HG02571 (cell line): ENCODE measurements around the gene GLCCI1.
A peak's percentile ranks its signal among the peaks of the same experiment; 100 is the strongest.

ENCODE experiments used
- ATAC-seq: cut with Tn5 transposase; IDR thresholded peaks from one replicate; pipeline ENCODE4 v1.9.1; 2021; ENCODE audit warnings: mild to moderate bottlenecking, moderate library complexity; ENCODE audit not compliant: unreplicated experiment

Gene GLCCI1

DNA sequence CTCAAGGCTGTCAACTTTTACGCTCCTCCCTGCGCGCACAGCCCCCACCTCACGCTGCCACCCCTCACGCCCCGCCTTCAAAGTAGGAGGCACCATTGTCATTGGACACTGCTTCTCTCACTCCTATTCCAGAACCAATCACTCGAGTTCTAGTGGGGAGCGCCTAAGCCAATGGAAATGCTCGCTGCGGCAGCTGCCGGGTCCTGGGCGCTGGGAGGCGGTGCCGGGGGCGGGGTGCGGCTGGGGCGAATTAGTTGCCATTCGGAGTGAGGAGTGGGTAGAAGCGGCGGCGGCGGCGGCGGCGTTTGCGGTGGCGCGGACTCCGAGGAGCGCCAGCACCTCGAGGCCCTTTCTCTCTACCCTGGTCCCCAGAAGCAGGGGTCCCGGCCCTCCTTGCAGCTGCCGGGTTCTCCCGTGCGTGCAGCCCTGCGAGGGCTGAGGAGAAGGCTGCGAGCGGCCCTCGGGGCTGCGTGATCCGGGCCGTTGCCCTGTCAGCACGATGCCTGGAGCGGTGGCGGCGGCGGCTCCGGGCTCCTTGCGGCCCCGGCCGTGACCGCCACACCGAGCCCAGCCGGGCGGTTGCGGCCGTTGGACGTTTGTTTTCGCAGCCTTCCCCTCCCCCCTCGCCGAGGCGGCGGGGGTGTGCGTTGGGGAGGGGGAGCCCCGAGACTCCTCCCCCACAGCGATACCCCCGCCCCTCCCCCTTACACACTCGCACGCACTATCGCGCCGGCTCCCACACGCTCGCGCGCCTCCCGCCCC is at the start of gene GLCCI1:
GLCCI1 (plus strand) TSS at position 253 of the 762 bp plus-strand sequence. CDS start 555 bp downstream, outside the sequence.
- ATAC-seq: peak; percentile 78

GRCh38 chr7:7919449-7919945 is 49.1 kb upstream of the GLCCI1 start:
- peak; percentile 26 for ATAC-seq

GRCh38 chr7:7920056-7920455 is 48.5 kb upstream of the GLCCI1 start:
- ATAC-seq: no peak

DNA sequence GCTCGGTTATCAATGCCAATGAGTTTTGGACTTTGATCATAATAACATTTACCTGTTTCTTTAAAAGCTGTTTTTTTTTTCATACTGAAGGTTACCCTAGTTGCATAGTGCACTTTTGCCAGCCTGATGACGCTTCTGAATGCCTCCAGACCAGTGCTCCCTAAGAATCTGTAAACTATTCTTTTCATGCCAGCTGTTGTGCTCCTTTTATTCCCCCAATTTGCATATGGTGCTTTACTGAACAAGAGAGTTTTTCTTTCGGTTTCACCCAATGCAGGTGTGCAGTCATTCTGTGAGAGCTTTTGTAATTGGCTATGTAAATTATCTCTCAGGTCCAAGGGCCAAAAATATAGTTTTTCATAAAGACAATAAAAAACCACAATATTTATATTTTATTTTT is 48.1 kb upstream of the GLCCI1 start:
- ATAC-seq: peak; percentile 94

DNA sequence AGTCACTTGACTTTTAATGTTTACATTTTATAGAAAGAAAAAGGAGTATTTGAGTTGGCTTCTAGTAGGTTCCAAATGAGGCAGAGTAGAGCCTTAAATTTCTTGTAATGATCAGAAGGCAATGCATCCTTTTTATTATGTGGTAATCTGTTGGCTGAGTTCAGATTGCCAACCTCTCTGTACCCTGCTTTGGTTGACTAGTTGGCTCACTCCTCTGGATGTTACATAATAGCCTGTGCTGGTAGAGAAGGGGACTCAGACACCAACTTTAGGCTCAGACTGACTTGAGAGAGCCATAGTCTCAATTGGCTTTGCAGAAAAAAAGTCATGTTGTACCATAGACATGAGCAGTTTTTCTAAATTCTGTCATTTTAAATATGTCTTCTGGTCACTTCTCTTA is 46.8 kb upstream of the GLCCI1 start:
- no peak for ATAC-seq

DNA sequence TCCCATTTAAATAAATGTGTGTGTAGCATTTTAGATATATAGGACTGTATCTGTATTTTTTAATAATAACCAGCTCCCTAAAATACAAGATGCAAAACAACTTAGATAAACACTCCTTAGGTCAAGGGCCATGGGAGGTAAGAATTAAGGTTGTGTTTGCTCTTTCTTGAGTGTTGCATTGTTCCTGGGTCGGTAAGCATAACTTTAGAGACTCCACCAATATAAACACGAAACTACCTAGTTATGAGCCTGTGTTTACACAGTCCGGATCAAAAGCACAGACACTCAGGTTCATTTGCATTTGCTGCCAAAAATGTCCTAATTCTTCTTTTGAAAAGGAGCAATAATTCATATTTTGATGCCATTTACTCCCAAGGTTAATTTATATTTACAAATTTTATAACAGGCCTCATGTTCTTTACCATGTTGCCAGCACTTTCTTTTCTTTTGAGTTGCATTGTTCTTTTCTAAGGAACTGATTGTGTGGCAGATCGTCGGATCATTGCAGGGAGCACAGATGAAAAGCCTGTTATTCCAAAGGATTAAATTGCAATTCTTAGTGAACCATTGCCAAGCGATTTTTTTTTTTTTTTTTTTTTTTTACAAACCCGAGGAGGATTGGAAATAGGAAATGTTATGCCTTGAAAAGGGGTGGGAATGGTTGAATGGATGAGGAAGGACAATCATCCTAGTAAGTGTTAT is 45.8 kb upstream of the GLCCI1 start:
- ATAC-seq: no peak

DNA sequence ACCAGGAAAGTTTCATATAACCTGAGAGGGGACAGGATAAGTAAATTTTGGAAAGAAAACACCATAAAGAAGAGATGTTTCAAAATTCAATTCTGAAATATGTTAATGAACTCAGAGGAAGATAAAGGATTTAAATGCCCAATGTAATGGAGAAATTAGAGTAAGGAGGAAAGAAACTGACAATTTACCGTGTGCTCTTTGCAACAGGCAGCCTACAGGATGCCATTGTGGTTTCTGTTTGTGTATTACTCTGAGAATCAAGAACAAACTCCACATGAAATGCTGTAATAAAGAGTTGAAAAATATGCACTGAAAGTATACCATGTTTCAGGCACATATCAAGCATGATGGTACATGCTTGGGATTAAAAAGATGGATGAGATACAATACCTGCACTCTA is 44.8 kb upstream of the GLCCI1 start:
- ATAC-seq: no peak

DNA sequence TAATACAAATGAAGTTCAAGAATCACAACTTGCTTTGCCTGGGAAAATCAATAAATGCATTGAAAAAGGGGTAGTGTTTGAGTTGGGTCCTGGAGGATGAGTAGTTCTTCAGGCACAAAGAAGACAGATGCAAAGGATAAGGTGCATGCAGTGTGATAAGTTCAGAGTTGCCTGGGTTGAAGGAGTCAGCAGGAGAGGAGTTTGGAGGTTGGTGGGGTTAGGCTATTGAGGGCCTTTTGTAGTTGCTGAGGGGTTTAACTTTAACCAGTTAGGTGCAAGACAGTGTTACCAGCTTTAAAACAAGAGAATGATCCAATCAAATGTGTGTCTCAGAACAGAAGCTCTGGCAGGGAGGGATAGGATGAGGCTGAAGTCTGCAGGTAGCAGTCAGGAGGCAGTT is 44.3 kb upstream of the GLCCI1 start:
- no peak for ATAC-seq

GRCh38 chr7:7931626-7932025 is 37.0 kb upstream of the GLCCI1 start:
- no peak for ATAC-seq

DNA sequence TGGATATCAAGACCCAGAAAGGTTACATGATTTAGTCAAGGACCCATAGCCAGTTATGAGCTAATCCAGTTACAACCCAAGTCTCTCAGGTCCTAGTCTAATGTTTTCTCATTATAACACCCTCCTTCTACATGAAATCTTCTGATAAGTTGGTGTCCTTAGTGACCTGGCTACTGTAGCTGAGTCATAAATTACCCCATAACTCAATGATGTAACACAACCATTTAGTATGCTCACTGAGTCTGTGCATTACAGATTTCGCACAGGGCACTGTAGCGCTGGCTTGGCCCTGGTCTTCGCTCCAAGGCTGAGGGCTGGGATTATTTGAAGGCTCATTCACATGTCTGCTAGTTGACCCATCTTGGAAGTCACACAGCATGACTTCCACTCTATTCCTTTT is 36.0 kb upstream of the GLCCI1 start:
- no peak for ATAC-seq

GRCh38 chr7:7933915-7934526 is 34.6 kb upstream of the GLCCI1 start:
- no peak for ATAC-seq

- ATAC-seq: no peak
These were observed 33.7 kb upstream of the GLCCI1 start for GRCh38 chr7:7934945-7935344.

DNA sequence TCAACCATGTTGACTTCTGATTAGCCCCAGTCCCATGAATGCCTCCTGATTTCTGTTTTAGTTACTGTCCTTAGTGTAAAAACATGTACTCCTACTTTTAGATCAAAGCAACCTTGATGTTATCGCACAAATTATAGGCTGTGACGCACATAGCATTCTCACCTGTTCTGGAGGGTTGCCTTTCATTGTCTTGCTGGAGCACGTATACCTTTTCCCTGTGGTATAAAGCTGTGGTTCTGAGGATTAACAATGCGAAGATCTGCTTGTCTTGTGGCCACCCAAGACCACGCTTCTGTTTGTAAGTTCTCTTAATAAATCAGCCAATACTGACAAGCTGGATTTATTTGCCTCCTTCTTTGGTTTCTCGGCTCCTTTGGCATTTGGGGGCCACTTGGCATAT is 30.1 kb upstream of the GLCCI1 start:
- ATAC-seq: no peak

- no peak for ATAC-seq
These were observed 24.6 kb upstream of the GLCCI1 start for GRCh38 chr7:7943951-7944350.

DNA sequence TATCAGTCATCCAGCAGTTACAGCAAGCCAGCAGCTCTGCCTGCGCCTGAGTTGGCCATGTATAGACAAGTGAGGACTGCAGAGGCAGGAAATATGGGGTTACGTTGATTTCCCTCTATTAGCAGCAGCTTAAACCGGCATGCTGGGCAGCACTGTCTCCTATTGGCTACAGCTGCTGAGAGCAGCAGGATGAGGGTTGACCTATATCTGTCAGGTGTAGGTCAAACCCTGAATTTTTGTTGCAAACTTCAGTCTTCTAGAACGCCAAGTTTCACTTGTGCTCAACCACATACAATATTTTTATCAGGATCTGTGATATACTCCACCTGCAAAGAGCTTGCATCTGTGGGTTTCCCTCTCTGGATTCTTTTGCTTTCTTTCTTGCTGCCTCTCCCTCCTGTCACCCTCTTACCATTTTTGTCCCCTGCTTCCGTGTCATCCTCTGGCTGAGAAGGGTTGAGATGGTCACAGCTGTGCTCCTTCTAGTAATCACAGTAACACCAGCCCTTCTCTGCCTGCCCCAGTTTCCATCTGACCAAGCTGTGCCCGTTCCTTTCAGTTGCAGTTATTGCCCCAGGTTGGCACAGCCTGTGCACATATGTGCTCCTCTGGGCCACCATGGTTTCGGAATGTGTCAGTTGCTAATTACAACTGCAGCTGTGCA is 23.8 kb upstream of the GLCCI1 start:
- ATAC-seq: peak; percentile 86

- ATAC-seq: no peak
These were observed 22.1 kb upstream of the GLCCI1 start for GRCh38 chr7:7946486-7946885.

DNA sequence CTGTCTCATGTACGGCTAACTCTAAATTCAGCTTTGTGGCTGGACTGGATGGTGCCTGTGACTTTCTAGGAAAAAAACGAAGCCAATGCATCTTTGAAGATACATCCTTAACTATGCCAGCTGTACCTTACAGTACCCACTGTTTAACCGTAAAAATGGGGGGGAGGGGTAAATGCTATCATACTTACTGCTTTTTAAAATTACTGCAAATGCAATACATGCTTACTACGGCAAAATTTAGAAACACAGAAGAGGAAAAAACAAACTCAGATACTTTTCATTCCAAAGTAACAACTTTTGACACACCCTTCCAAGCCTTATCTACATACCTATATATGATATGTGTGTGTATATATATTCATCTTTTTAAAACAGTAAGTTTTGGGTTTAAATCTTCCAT is 20.4 kb upstream of the GLCCI1 start:
- no peak for ATAC-seq

DNA sequence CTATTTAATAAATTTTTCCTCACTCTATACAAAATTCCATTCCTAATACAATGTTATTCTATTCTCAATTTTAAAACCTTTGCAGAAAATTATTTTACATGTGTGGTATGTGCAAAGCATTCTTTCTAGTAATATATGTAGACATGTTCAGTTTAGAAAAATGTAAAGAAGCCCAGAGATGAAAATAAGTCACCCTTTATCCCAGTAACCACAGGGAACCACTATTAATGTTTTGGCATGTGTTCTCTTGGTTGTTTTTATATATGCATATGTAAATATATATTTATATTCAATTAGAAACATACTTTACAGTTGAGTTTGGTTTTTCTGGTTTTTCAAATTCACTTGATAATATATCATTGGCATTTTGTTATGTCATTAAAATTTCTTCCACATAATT is 14.8 kb upstream of the GLCCI1 start:
- ATAC-seq: no peak

DNA sequence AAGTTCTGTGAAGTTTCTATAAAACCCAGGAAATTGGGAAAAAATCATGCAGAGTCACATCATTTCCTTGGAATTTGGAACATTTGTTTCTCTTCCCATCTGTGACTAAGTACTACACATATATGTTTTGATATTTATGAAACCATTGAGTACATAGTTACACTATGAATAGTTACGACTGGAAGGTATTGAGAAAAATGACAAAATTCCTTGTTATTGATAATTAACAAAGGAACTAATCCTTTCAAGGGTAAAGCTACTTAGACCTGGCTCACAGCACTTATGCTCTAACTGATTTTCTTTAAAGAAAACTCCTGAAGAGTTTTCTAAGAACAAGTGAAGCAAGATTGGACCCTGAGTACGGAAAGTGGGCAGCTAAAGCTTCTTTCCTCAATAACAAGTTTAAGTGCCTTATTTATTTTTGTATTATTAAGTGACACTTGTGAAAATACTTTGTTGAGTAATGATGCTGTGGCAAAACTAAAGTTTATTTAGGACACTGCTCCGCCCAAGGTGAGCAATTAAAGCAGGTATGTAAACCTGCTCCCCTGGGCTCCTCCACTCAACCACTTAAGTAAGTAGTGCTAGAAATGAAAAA is 12.0 kb upstream of the GLCCI1 start:
- ATAC-seq: no peak

DNA sequence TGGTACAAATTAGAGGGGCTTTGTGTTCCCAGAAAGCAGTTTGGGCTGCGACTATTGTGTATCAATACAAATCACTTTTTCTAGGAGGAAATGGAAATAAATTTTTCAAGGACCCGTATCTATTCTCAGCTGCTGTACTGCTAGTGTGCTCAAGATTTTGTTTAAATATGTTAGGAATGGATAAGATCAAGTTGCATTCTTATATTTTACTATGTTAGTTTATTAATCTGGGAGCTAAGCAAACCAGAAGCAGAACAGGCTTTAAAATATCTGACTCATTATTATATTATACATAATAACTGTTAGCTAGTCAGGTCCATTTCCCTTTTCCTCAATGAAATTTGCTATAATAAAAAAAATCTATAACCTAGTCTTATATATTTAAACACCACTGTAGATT is 11.1 kb upstream of the GLCCI1 start:
- ATAC-seq: no peak
